H1 (cell line): ENCODE measurements around the gene CACNB1. TPM values are rescaled to one million over a fixed set of nuclear protein-coding genes. Genes with fewer than 3 reads are reported as not detected.
A peak's percentile ranks its signal among the peaks of the same experiment; 100 is the strongest.

ENCODE experiments used
- ATF2 ChIP-seq: IDR thresholded peaks from 2 replicates; pipeline ENCODE4 v1.6.1; 2012; ENCODE audit warnings: low read length, inconsistent platforms
- CHD2 ChIP-seq: IDR thresholded peaks from 2 replicates; pipeline ENCODE4 v1.6.1; 2012; ENCODE audit warnings: low read length, improper control_type of control experiment
- CTCF ChIP-seq, 3 experiments: IDR thresholded peaks; 1 replicate in 2 of 3; 2 replicates in 1 of 3; pipeline versions ENCODE4 v1.5.1 to v1.6.1; 2011; ENCODE audit warnings: low read length in 3 of 3, mild to moderate bottlenecking in 3 of 3, inconsistent platforms in 2 of 3, low read depth in 1 of 3, moderate library complexity in 1 of 3; ENCODE audit not compliant: insufficient read depth in 1 of 3; ENCODE audit errors: control extremely low read depth in 1 of 3
- EZH2 ChIP-seq: fragments of 200-600 bp; sonication (generic); IDR thresholded peaks from 2 replicates; pipeline ENCODE4 v1.7.1; 2012; ENCODE audit warnings: low read depth, mild to moderate bottlenecking, moderate library complexity, low read length, inconsistent platforms; ENCODE audit not compliant: severe bottlenecking
- FOSL1 ChIP-seq: IDR thresholded peaks from 2 replicates; pipeline ENCODE4 v1.6.1; 2011; ENCODE audit warnings: mild to moderate bottlenecking, low read depth, low read length, moderate library complexity; ENCODE audit not compliant: insufficient read depth
- GABPA ChIP-seq: IDR thresholded peaks from 2 replicates; pipeline ENCODE4 v1.6.1; 2011; ENCODE audit warnings: mild to moderate bottlenecking, low read length, moderate library complexity, borderline replicate concordance; ENCODE audit not compliant: insufficient read depth
- POLR2A ChIP-seq, 2 experiments: IDR thresholded peaks; 1 replicate in 1 of 2; 2 replicates in 1 of 2; pipeline ENCODE4 v1.6.1; 2011; ENCODE audit warnings: low read depth in 2 of 2, low read length in 2 of 2, mild to moderate bottlenecking in 2 of 2; ENCODE audit errors: control extremely low read depth in 1 of 2
- POLR2AphosphoS5 ChIP-seq: IDR thresholded peaks from 2 replicates; pipeline ENCODE4 v1.6.1; 2011; ENCODE audit warnings: low read depth, low read length
- RXRA ChIP-seq: IDR thresholded peaks from 2 replicates; pipeline ENCODE4 v1.6.1; 2011; ENCODE audit warnings: low read depth, mild to moderate bottlenecking, low read length, moderate library complexity; ENCODE audit not compliant: insufficient read depth
- SIN3A ChIP-seq, 2 experiments: IDR thresholded peaks in 1 of 2; conservative IDR thresholded peaks in 1 of 2; 2 replicates each; pipeline ENCODE4 v1.6.1; 2011 to 2012; ENCODE audit warnings: low read length in 2 of 2, improper control_type of control experiment in 1 of 2, low read depth in 1 of 2, mild to moderate bottlenecking in 1 of 2
- SP4 ChIP-seq: IDR thresholded peaks from 2 replicates; pipeline ENCODE4 v1.6.1; 2012; ENCODE audit warnings: low read length, inconsistent platforms
- SRF ChIP-seq: IDR thresholded peaks from 2 replicates; pipeline ENCODE4 v1.6.1; 2011; ENCODE audit warnings: mild to moderate bottlenecking, low read depth, low read length, moderate library complexity
- TBP ChIP-seq: IDR thresholded peaks from 2 replicates; pipeline ENCODE4 v1.6.1; 2011; ENCODE audit warnings: low read depth, low read length, improper control_type of control experiment
- ZNF274 ChIP-seq: IDR thresholded peaks from 2 replicates; pipeline ENCODE4 v1.7.0; 2012; ENCODE audit warnings: low read length, borderline replicate concordance; ENCODE audit errors: extremely low read depth
- polyA plus RNA-seq, 7 experiments: library from polyadenylated mRNA; depleted of rRNA in 3 of 7; stranded (reverse) in 5 of 7; unstranded in 2 of 7; fragments of >200 nt in 5 of 7; fragments of 200-250 nt in 2 of 7; gene quantifications; 1 replicate in 5 of 7; 2 replicates in 1 of 7; 4 replicates in 1 of 7; pipeline versions ENCODE4 v1.2.1 to v1.2.3, GENCODE V29; 2011 to 2013; ENCODE audit warnings: missing spikeins in 2 of 7, mixed read lengths in 2 of 7
- total RNA-seq: library from RNA; stranded (reverse); fragmentation: NEBNext Ultra II Directional; extraction: Animal tissue kit (Norgen Biotek cat#: 25700); gene quantifications from 2 replicates; pipeline ENCODE4 v1.2.1, GENCODE V29; 2021

Gene CACNB1
- total and polyA plus RNA-seq, 2 of the 8 experiments (the other 6 are each of a cell fraction or from before 2014, with no cell fraction given): 7.2 to 17.8 TPM

- TF ChIP-seq SRF (no peak), POLR2AphosphoS5 (peak; percentile 64; the same call in 1 of the 2 replicates), SP4 (no peak), RXRA (no peak), POLR2A (IDR thresholded peaks at IDR 0.05; ENCODE audit: control extremely low read depth in 1 of 2, low read depth in 2 of 2, low read length in 2 of 2) (0 out of 3 replicates have a peak, but pooled peaks of 1 of the 2 experiments have one; percentile 50), ZNF274 (no peak), TBP (peak; percentile 66), CTCF (IDR thresholded peaks at IDR 0.05; ENCODE audit: control extremely low read depth in 1 of 3, insufficient read depth in 1 of 3, low read depth in 1 of 3, low read length in 3 of 3) (no peak), ATF2 (no peak), EZH2 (no peak), GABPA (0 out of 2 replicates have a peak, but pooled peaks have one; percentile 37), CHD2 (no peak), SIN3A (conservative IDR thresholded peaks at IDR 0.05 in 1 of 2, IDR thresholded peaks at IDR 0.05 in 1 of 2; ENCODE audit: low read depth in 1 of 2, low read length in 2 of 2) (0 out of 4 replicates have a peak, but pooled peaks of 1 of the 2 experiments have one; percentile 38), FOSL1 (no peak)
Observed at GRCh38 chr17:39209317-39210092, 12.0 kb upstream of the CACNB1 start (continued).
